Endothelial cell of umbilical vein (primary cell): ENCODE data around the gene CLIC3.

Source experiments
- EZH2 ChIP-seq: IDR thresholded peaks from 2 replicates; pipeline ENCODE4 v1.6.1; 2012; ENCODE audit warnings: borderline replicate concordance, low read depth, mild to moderate bottlenecking, moderate library complexity, low read length, inconsistent platforms; ENCODE audit not compliant: severe bottlenecking
- FOS ChIP-seq: IDR thresholded peaks from 2 replicates; pipeline ENCODE4 v1.6.1; 2011; ENCODE audit warnings: mild to moderate bottlenecking, low read length, moderate library complexity, borderline replicate concordance; ENCODE audit not compliant: insufficient read depth
- GATA2 ChIP-seq: IDR thresholded peaks from 2 replicates; pipeline ENCODE4 v1.7.0; 2011; ENCODE audit warnings: low read depth, mild to moderate bottlenecking, moderate library complexity, mixed read lengths, low read length; ENCODE audit not compliant: insufficient read length, insufficient read depth
- JUN ChIP-seq: IDR thresholded peaks from 2 replicates; pipeline ENCODE4 v1.6.1; 2011; ENCODE audit warnings: borderline replicate concordance, low read depth; ENCODE audit not compliant: insufficient read length, insufficient read depth
- MYC ChIP-seq: IDR thresholded peaks from one replicate; pipeline ENCODE4 v1.6.1; 2011; ENCODE audit warnings: mild to moderate bottlenecking, low read depth, low read length
- POLR2A ChIP-seq: IDR thresholded peaks from 2 replicates; pipeline ENCODE4 v1.6.1; 2012; ENCODE audit warnings: low read depth, mild to moderate bottlenecking, control low read depth, low read length
- POLR2AphosphoS5 ChIP-seq: IDR thresholded peaks from 2 replicates; pipeline ENCODE4 v1.6.1; 2012; ENCODE audit warnings: low read depth, mild to moderate bottlenecking, control low read depth, low read length, moderate library complexity; ENCODE audit not compliant: insufficient read depth
- TF ChIP-seq, protein P1 (sequence below), 2 donors: IDR thresholded peaks; 1 replicate in 1 of 2; 2 replicates in 1 of 2; pipeline ENCODE4 v1.5.1; 2011; ENCODE audit warnings: low read length in 2 of 2, mild to moderate bottlenecking in 2 of 2, moderate library complexity in 2 of 2, control low read depth in 1 of 2, inconsistent platforms in 1 of 2, low read depth in 1 of 2; ENCODE audit not compliant: insufficient read depth in 1 of 2; ENCODE audit errors: extremely low read depth in 1 of 2
- TF ChIP-seq, protein P2 (sequence below): IDR thresholded peaks from 2 replicates; pipeline ENCODE4 v1.6.1; 2011; ENCODE audit not compliant: insufficient read depth, insufficient read length

DNA sequence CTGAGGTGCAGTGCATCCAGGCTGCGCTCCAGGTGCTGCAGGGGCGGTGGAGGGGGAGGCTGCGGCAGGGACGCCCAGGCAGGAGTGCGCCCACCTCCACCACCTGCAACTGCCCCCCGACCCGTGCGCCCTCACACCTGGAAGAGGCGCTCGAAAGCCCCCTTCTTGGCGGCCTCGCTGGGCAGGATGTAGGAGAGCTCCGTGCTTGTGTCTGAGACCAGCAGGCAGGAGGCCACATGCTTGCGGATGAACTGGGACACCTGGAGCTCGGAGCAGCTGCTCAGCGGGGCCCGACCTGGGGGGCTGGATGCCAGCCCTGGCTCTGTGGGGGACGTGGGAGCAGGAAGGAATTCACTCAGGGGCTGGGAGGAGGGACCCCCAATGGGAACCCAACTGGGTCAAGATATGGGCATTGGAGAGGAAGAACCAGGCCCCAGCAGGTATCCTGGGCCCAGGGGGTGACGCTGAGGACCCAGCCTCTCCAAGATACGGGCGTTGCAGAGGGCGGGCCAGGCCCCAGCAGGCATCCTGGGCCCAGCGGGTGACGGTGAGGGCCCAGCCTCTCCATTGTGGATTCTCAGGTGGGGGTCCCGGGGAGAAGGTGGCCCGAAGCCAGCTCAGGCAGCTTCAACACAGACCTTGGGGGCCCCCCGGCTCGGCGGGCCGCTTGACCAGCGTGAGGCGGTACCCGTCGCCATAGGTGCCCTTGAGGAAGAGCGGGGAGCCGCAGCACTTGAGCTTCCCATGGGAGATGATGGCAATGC is 18.6 kb upstream of the CLIC3 start:
- TF ChIP-seq, protein P1, sequence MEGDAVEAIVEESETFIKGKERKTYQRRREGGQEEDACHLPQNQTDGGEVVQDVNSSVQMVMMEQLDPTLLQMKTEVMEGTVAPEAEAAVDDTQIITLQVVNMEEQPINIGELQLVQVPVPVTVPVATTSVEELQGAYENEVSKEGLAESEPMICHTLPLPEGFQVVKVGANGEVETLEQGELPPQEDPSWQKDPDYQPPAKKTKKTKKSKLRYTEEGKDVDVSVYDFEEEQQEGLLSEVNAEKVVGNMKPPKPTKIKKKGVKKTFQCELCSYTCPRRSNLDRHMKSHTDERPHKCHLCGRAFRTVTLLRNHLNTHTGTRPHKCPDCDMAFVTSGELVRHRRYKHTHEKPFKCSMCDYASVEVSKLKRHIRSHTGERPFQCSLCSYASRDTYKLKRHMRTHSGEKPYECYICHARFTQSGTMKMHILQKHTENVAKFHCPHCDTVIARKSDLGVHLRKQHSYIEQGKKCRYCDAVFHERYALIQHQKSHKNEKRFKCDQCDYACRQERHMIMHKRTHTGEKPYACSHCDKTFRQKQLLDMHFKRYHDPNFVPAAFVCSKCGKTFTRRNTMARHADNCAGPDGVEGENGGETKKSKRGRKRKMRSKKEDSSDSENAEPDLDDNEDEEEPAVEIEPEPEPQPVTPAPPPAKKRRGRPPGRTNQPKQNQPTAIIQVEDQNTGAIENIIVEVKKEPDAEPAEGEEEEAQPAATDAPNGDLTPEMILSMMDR (IDR thresholded peaks at IDR 0.05; ENCODE audit: extremely low read depth in 1 of 2, insufficient read depth in 1 of 2, low read depth in 1 of 2, low read length in 2 of 2) = no peak
- TF ChIP-seq POLR2A = no peak
- no peak for TF ChIP-seq POLR2AphosphoS5
- TF ChIP-seq JUN = no peak
- no peak for TF ChIP-seq EZH2
- TF ChIP-seq MYC = no peak
- TF ChIP-seq, protein P2, sequence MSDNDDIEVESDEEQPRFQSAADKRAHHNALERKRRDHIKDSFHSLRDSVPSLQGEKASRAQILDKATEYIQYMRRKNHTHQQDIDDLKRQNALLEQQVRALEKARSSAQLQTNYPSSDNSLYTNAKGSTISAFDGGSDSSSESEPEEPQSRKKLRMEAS = no peak
- no peak for TF ChIP-seq GATA2
- no peak for TF ChIP-seq FOS
